ENCODE measurements around the gene ARMCX1. TPM values are rescaled to one million over a fixed set of nuclear protein-coding genes. Genes with fewer than 3 reads are reported as not detected.
"Not testable (repeated sequence)": the region's sequence is repeated elsewhere in the genome, so short reads cannot be mapped to it uniquely, and the experiment has no call there.

ARMCX1 gene
- total RNA-seq, 1 experiment from 2014 or later: not detected

- ChIA-PET CTCF (no interaction called here), POLR2A (no interaction called here)
- Mint-ChIP-seq H3K4me3 (ENCODE audit: unreplicated experiment) (no peak overlapping the region), H3K4me1 (ENCODE audit: low read depth, unreplicated experiment) (no peaks in the 10 kb centered on the region), H3K27ac (ENCODE audit: unreplicated experiment) (no peak overlapping the region), H3K27me3 (ENCODE audit: insufficient read depth, unreplicated experiment) (peaks cover 7% of the 10 kb centered on the region), H3K9me3 (ENCODE audit: unreplicated experiment) (no peaks in the 10 kb centered on the region), H3K36me3 (ENCODE audit: insufficient read depth, unreplicated experiment) (no peaks in the 10 kb centered on the region)
- BruUV-seq (replicated peaks): no TSS peak
- DNase-seq: peak in 1 of 2 experiments; percentile 63
- Histone ChIP-seq H3K9me3 (no peaks in the 10 kb centered on the region), H3K27me3 (replicated peaks; ENCODE audit: control insufficient read depth, insufficient read depth, low read length) (no peaks in the 10 kb centered on the region; the same call in 1 of the 2 replicates), H3K4me1 (no peaks in the 10 kb centered on the region), H3K4me3 (ENCODE audit: low read depth, low read length) (no peak overlapping the region), H3K36me3 (ENCODE audit: control insufficient read depth, insufficient read depth, low read length) (no peaks in the 10 kb centered on the region)
- intact Hi-C loops (cut with micrococcal nuclease; ENCODE audit: unreplicated experiment): loop anchor here (5.0 kb wide), 3 partner anchors 161 to 201 kb away; no protein-coding TSS in a partner anchor
- TF ChIP-seq CTCF (IDR thresholded peaks at IDR 0.05; ENCODE audit: insufficient read depth in 1 of 2, low read depth in 1 of 2, low read length in 1 of 2, severe bottlenecking in 1 of 2, unreplicated experiment in 1 of 2): peak; percentile 47 to 56
These were observed 45.5 kb downstream of the ARMCX1 start for GRCh38 chrX:101595739-101596419.

DNA sequence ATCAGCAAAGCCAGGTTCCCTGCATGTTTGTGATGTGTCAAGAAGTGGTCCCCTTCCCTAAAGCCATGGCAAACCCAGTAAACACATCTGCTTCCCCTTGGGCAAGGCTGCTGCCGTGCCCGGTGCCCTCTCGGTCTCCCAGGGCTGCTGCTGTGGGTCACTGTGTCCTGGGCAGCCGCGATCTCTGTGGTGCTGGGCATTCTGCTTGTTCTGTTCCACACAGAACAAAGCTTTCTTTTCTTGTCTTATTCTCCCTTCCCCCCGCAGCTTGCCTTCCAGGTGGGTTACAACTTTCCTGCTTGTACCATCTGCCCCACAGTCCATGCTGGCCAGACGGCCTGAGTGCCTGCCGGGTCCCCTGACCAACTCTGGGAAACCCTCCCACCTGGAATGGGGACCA lies 49.2 kb downstream of the ARMCX1 start:
- H3K9me3 ChIP-seq; H3K9me3 Mint-ChIP-seq (ENCODE audit: unreplicated experiment); H3K27ac Mint-ChIP-seq (ENCODE audit: unreplicated experiment); H3K27me3 ChIP-seq (replicated peaks; ENCODE audit: control insufficient read depth, insufficient read depth, low read length); H3K36me3 Mint-ChIP-seq (ENCODE audit: insufficient read depth, unreplicated experiment); H3K4me3 ChIP-seq (ENCODE audit: low read depth, low read length); H3K4me1 ChIP-seq; DNase-seq; H3K4me3 Mint-ChIP-seq (ENCODE audit: unreplicated experiment); H3K27me3 Mint-ChIP-seq (ENCODE audit: insufficient read depth, unreplicated experiment); H3K4me1 Mint-ChIP-seq (ENCODE audit: low read depth, unreplicated experiment); BruUV-seq (replicated peaks); CTCF ChIA-PET; H3K36me3 ChIP-seq (ENCODE audit: control insufficient read depth, insufficient read depth, low read length); POLR2A ChIA-PET: not testable (repeated sequence)
- intact Hi-C loops (cut with micrococcal nuclease; ENCODE audit: unreplicated experiment): loop anchor here (5.0 kb wide), 3 partner anchors 158 to 198 kb away; no protein-coding TSS in a partner anchor

DNA sequence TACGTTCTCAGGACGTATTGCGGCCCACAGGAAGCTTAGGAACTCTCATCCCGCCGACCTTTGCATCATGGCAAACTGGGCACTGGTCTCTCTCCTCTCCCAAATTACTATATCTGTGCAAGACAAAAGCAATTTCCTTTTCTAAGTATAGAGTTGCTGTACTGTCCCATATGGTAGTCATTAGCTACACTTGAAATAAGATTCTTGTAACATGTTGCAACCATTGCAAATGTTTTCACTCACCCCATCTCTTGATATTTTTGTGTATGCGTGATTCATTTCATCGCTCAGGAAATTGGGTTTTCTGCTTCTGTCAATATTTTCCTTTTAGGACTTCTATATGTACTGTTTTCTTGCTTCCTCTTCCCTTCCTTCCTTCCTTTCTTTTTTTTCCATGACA lies 51.7 kb downstream of the ARMCX1 start:
- no peak overlapping the region for H3K4me3 Mint-ChIP-seq (ENCODE audit: unreplicated experiment)
- no peak for DNase-seq
- POLR2A ChIA-PET: no interaction called here
- no peaks in the 10 kb centered on the region for H3K9me3 Mint-ChIP-seq (ENCODE audit: unreplicated experiment)
- no peak overlapping the region for H3K27ac Mint-ChIP-seq (ENCODE audit: unreplicated experiment)
- intact Hi-C loops (cut with micrococcal nuclease; ENCODE audit: unreplicated experiment): no loop called here
- no TSS peak for BruUV-seq (replicated peaks)
- Histone ChIP-seq H3K36me3 (ENCODE audit: control insufficient read depth, insufficient read depth, low read length) (no peaks in the 10 kb centered on the region), H3K27me3 (replicated peaks; ENCODE audit: control insufficient read depth, insufficient read depth, low read length) (no peaks in the 10 kb centered on the region), H3K4me3 (ENCODE audit: low read depth, low read length) (no peak overlapping the region), H3K4me1 (no peaks in the 10 kb centered on the region), H3K9me3 (no peaks in the 10 kb centered on the region)
- no peaks in the 10 kb centered on the region for H3K36me3 Mint-ChIP-seq (ENCODE audit: insufficient read depth, unreplicated experiment)
- no peak for TF ChIP-seq CTCF (IDR thresholded peaks at IDR 0.05; ENCODE audit: insufficient read depth in 1 of 2, low read depth in 1 of 2, low read length in 1 of 2, severe bottlenecking in 1 of 2, unreplicated experiment in 1 of 2)
- peaks cover 9% of the 10 kb centered on the region for H3K27me3 Mint-ChIP-seq (ENCODE audit: insufficient read depth, unreplicated experiment)
- no peaks in the 10 kb centered on the region for H3K4me1 Mint-ChIP-seq (ENCODE audit: low read depth, unreplicated experiment)
- CTCF ChIA-PET: no interaction called here

Other genes with a start within 250 kb of the ARMCX1 start
- gene TIMM8A, start 201.8 kb upstream of the ARMCX1 start, total RNA-seq (2022): 21.6 and 23.3 TPM in 2 replicates
- not detected in 2 replicates for gene BTK, start 164.4 kb upstream of the ARMCX1 start, total RNA-seq (2022)
- 377 and 381 TPM in 2 replicates for gene RPL36A, start 159.5 kb upstream of the ARMCX1 start, total RNA-seq (2022)
- gene GLA, start 142.6 kb upstream of the ARMCX1 start, total RNA-seq (2022): 46.0 and 53.2 TPM in 2 replicates
- 46.1 TPM in 2 replicates for gene HNRNPH2, start 142.3 kb upstream of the ARMCX1 start, total RNA-seq (2022)
- gene ARMCX4, start 65.1 kb upstream of the ARMCX1 start, total RNA-seq (2022): 3.2 and 5.0 TPM in 2 replicates
- gene ARMCX6, start 67.5 kb downstream of the ARMCX1 start, total RNA-seq (2022): 25.8 and 27.4 TPM in 2 replicates
- 31.0 and 33.5 TPM in 2 replicates for gene ARMCX3, start 72.6 kb downstream of the ARMCX1 start, total RNA-seq (2022)
- not detected in 2 replicates for gene ARMCX2, start 109.3 kb downstream of the ARMCX1 start, total RNA-seq (2022)

Data from Caco-2 (cell line).